Bronchial epithelial cell (primary cell): ENCODE data around the gene BCLAF3. TPM values are rescaled to one million over a fixed set of nuclear protein-coding genes. Genes with fewer than 3 reads are reported as not detected.

Source experiments
- DNase-seq: peaks from one replicate; pipeline ENCODE4 v3.0.0-alpha.2; 2010; ENCODE audit warnings: low read depth
- FAIRE-seq: peaks from 2 replicates; lab custom pipeline; 2011; peaks lifted over from hg19 to GRCh38; lab: Jason Lieb, UNC
- H3K27me3 ChIP-seq: 2 replicates; pipeline ENCODE4 v1.5.1; 2011; ENCODE audit warnings: low read length; ENCODE audit not compliant: control insufficient read depth, insufficient read depth
- H3K36me3 ChIP-seq: 2 replicates; pipeline ENCODE4 v1.5.1; 2011; ENCODE audit warnings: low read length; ENCODE audit not compliant: control insufficient read depth, insufficient read depth
- H3K4me3 ChIP-seq: 2 replicates; pipeline ENCODE4 v1.5.1; 2011; ENCODE audit warnings: mild to moderate bottlenecking, low read depth, low read length, control low read depth
- total RNA-seq: library from RNA; depleted of rRNA; stranded (reverse); fragments of >200 nt; gene quantifications from 2 replicates; pipeline ENCODE4 v1.2.1, GENCODE V29; 2014
- TF ChIP-seq, protein P1 (sequence below): IDR thresholded peaks from 2 replicates; pipeline ENCODE4 v1.5.1; 2011; ENCODE audit warnings: mild to moderate bottlenecking, moderate library complexity, low read length, control low read depth, inconsistent platforms; ENCODE audit not compliant: insufficient read depth, severe bottlenecking

Gene BCLAF3
- total RNA-seq, 1 donor from 2014 or later: 3.4 TPM

DNA sequence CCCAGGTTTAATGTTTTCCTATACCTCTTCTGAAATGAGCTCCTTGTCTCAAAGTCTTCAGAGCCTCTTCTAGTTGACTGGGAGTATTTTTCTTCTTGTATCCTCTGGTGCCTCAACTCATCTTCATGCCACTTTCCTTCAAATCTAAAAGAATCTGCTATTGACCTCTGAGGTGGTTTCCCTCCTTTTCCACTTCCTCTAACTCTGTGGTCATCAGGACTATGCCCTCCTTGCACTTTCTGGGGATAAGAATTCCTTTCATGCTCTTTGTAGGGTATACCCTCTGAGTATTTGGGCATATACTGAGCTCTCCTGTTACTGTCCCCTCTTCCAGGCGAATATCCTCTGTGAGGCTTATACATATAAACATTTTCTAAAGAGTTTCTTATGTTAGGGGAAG lies 24.8 kb downstream of the BCLAF3 start:
- DNase-seq: no peak
- no peak for FAIRE-seq
- TF ChIP-seq, protein P1, sequence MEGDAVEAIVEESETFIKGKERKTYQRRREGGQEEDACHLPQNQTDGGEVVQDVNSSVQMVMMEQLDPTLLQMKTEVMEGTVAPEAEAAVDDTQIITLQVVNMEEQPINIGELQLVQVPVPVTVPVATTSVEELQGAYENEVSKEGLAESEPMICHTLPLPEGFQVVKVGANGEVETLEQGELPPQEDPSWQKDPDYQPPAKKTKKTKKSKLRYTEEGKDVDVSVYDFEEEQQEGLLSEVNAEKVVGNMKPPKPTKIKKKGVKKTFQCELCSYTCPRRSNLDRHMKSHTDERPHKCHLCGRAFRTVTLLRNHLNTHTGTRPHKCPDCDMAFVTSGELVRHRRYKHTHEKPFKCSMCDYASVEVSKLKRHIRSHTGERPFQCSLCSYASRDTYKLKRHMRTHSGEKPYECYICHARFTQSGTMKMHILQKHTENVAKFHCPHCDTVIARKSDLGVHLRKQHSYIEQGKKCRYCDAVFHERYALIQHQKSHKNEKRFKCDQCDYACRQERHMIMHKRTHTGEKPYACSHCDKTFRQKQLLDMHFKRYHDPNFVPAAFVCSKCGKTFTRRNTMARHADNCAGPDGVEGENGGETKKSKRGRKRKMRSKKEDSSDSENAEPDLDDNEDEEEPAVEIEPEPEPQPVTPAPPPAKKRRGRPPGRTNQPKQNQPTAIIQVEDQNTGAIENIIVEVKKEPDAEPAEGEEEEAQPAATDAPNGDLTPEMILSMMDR: no peak
- Histone ChIP-seq H3K27me3 (no peaks in the 10 kb centered on the region), H3K4me3 (no peak overlapping the region), H3K36me3 (peaks cover 1% of the 10 kb centered on the region)

DNA sequence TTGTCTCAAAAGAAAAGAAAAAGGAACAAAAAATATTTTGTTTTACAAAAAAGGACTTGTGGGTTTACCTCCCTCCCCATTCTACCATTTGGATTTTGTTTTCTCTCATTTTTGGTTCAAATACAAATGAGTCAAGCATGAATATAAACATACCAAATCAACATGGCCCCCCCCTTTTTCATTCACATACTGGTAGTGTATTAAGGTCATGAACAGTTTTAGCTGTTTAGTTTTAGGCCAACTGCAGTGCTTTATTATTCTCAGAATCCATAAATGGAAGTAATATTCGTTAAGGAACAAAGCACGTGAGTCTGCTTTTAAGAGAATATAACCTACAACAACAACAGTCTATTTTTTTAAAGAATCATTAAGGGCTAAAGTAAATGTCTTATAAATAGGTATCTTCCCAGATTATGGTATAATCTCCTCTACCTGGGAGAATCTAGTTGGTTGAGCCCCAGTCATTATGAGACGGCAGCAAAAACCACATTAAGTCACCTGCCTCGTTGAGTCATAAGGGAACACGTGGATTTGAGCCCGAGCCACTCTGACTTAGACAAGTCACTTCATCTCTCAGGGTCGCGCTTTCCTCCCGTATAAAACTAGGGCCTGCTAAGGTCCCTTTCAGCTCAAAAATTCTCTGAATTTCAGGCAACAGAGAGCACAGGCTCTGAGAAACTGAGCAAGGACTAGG lies 26.7 kb downstream of the BCLAF3 start:
- no peak for FAIRE-seq
- DNase-seq: peak; percentile 49
- TF ChIP-seq, protein P1: no peak
- H3K27me3 ChIP-seq: no peaks in the 10 kb centered on the region
- peaks cover 1% of the 10 kb centered on the region for H3K36me3 ChIP-seq
- no peak overlapping the region for H3K4me3 ChIP-seq

DNA sequence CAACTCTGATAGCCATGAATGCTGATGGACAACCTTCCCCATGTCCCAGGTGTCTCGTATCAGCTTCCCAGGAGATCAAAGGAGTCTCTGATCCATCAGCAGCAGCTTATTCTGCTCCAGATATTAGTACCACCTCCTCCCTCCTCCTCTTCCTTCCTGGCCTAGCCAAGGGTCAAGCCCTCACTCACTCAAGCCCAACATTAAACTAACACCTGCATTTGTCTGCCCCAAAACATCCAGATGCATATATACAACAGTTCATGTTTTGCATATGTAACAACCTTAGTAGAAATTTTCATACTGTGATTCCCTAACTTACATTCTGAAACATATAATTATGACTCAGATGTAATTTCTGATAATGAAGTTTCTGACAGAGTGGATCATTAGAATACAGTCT lies 29.9 kb downstream of the BCLAF3 start:
- no peak for FAIRE-seq

DNA sequence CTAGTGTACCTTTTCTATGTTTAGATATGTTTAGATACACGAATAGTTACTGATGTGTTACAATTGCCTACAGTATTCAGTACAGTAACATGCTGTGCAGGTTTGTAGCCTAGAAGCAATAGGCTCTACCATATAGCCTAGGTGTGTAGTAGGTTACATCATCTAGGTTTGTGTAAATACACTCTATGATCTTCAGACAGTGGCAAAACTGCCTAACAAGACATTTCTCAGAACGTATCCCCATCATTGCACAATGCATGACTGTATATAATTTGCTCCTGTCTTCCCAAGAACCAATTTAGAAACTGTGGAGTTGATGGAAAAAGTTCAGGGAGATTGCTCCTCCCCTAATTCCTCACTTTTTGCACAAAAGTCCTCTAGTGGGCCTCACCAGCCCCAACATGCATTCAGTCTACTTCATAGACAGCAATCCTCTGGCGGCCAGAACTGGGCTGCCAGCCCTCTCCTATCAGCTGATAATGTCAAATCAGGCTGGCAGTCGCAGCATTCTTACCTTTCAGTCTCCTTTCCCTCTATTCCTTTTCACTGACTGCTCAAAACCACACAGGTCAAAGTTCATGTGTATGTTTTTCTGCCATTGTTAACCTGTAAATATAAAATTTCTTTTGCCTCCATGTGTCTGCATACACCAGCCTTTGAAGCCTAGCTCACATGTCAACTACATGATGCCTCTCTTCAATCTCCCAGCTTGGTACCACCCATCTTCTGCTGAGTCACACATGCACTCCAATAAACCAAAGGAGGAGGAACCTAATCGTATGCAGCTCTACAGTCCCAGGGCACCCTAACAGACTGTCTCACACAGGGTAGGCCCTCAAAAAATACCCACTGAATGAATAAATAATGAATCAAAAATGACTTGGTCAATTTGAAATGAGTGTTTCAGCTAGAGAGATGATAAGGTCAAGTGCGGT lies 32.0 kb downstream of the BCLAF3 start:
- Histone ChIP-seq H3K36me3 (no peaks in the 10 kb centered on the region), H3K27me3 (no peaks in the 10 kb centered on the region), H3K4me3 (no peak overlapping the region)
- FAIRE-seq (no peak), DNase-seq (peak; percentile 26)
- TF ChIP-seq, protein P1: no peak

More for the DNA sequence above, 29.9 kb downstream of the BCLAF3 start:
- H3K4me3 ChIP-seq: no peak overlapping the region
- TF ChIP-seq, protein P1: no peak
- no peaks in the 10 kb centered on the region for H3K27me3 ChIP-seq
- H3K36me3 ChIP-seq: no peaks in the 10 kb centered on the region
- DNase-seq: no peak

DNA sequence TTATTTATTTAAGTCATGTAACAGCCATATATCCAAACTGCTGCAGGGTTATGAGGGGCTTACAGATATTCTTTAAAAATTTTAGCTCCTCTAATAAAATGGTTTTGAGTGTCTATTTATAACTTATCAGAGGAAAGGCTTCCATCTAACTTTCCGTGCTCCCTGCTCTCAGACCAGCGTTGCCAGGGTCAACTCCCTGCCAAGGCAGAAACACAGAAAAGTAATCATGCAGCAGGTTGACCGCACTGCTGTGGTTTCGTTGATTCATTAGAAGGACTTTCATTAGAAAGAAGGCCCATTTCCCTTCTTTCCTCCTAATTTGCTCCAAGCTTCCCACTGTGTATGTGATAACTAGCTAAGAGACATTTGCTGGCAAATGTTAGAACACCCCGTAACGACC lies 33.9 kb downstream of the BCLAF3 start:
- Histone ChIP-seq H3K4me3 (no peak overlapping the region), H3K27me3 (no peaks in the 10 kb centered on the region), H3K36me3 (peaks cover 1% of the 10 kb centered on the region)
- FAIRE-seq: no peak
- DNase-seq: no peak
- TF ChIP-seq, protein P1: no peak
